Measurements from ENCODE around the gene PEX14.

The PEX14 gene

DNA sequence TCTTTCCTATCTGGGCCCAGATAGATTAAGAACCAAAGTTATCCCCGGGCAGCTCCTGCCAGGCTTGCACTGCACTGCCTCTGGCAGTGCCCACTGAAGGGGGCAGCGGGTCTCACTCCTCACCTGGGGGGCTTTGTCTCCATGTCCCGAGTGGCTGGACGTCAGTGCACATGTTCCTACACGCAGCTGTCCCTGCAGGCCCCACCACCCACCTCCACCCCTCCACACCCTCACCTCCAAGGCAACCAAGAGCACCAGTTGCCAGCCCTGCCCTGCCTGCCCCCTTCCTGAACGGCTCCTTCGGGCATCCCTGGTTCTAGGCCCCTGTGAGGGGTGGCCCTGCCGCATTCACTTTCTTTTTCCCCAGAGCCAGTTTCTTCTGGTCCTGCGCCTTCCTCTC, 147.2 kb downstream of the PEX14 start:
- TF ChIP-seq MYC (IDR thresholded peaks at IDR 0.05; ENCODE audit: low read depth, low read length), result no peak
- no peak for DNase-seq (ENCODE audit: low read depth)
- no peak overlapping the region for H3K4me3 ChIP-seq (ENCODE audit: low read depth, low read length)

DNA sequence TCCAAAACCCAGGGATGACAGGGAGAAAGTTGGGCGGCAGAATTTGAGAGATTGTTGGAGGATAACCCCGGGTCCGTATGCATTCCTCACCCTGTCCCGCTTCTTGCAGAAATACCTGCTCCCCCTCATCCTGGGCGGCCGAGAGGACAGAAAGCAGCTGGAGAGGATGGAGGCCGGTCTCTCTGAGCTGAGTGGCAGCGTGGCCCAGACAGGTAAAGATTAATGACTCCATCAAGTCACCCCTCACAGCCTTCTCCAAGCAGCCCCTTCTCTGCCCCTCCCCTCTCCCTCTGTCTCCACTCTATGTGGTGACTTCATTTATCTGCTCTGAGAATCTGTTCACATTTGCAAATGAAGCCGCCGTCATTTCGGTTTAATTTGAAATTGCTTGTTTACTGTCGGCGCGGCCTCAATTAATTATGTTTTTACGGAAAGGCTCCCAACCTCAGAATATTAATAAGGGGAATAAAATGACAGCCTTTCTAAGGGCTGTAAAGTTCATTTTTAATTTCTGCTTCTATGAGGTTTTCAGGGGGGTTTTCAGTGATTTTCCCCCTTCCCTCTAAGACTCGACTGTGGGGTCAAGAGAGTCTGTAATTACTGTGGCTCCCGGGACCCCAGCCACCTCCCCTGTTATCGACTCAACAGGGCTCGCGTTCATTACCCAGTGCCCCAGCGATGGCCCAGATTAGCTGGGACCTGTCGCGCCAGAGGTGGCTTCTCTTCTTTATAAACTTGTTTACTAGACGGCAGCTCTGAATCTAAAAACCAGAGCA, 148.3 kb downstream of the PEX14 start:
- no peak overlapping the region for H3K4me3 ChIP-seq (ENCODE audit: low read depth, low read length)
- TF ChIP-seq POLR2A (IDR thresholded peaks at IDR 0.05; ENCODE audit: extremely low read depth, insufficient read length) (no peak), MYC (IDR thresholded peaks at IDR 0.05; ENCODE audit: low read depth, low read length) (no peak)
- TF ChIP-seq, protein P1, sequence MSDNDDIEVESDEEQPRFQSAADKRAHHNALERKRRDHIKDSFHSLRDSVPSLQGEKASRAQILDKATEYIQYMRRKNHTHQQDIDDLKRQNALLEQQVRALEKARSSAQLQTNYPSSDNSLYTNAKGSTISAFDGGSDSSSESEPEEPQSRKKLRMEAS (IDR thresholded peaks at IDR 0.05; ENCODE audit: low read depth, low read length), result no peak
- TF ChIP-seq, protein P2, sequence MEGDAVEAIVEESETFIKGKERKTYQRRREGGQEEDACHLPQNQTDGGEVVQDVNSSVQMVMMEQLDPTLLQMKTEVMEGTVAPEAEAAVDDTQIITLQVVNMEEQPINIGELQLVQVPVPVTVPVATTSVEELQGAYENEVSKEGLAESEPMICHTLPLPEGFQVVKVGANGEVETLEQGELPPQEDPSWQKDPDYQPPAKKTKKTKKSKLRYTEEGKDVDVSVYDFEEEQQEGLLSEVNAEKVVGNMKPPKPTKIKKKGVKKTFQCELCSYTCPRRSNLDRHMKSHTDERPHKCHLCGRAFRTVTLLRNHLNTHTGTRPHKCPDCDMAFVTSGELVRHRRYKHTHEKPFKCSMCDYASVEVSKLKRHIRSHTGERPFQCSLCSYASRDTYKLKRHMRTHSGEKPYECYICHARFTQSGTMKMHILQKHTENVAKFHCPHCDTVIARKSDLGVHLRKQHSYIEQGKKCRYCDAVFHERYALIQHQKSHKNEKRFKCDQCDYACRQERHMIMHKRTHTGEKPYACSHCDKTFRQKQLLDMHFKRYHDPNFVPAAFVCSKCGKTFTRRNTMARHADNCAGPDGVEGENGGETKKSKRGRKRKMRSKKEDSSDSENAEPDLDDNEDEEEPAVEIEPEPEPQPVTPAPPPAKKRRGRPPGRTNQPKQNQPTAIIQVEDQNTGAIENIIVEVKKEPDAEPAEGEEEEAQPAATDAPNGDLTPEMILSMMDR (IDR thresholded peaks at IDR 0.05; ENCODE audit: low read depth, low read length), result no peak
- DNase-seq (ENCODE audit: low read depth), result no peak

DNA sequence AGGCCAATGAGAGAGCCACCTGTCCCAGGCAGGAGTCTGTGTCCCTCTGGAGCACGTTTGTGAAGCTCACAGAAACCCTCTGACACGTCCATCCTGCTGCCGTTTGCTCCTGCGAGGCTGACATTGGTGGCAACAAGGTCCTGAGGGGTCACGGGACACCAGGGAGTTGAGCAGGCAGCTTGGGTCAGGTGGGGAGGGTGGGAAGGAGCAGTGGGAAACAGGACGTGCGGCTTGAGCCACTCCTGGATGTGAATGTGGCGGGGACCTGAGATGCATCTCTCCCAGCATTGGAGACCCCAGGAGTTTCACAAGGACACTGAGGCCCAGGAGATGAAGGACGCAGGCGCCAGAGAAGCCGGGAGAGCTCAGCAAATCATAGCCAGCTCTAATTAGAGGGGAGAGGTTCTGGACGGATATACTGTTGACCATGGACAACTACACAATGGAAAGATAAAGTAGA, 149.0 kb downstream of the PEX14 start:
- TF ChIP-seq, protein P2 (IDR thresholded peaks at IDR 0.05; ENCODE audit: low read depth, low read length), result no peak
- no peak for TF ChIP-seq POLR2A (IDR thresholded peaks at IDR 0.05; ENCODE audit: extremely low read depth, insufficient read length)
- no peak for TF ChIP-seq MYC (IDR thresholded peaks at IDR 0.05; ENCODE audit: low read depth, low read length)
- TF ChIP-seq, protein P1 (IDR thresholded peaks at IDR 0.05; ENCODE audit: low read depth, low read length), result no peak
- H3K4me3 ChIP-seq (ENCODE audit: low read depth, low read length), result no peak overlapping the region
- no peak for DNase-seq (ENCODE audit: low read depth)

DNA sequence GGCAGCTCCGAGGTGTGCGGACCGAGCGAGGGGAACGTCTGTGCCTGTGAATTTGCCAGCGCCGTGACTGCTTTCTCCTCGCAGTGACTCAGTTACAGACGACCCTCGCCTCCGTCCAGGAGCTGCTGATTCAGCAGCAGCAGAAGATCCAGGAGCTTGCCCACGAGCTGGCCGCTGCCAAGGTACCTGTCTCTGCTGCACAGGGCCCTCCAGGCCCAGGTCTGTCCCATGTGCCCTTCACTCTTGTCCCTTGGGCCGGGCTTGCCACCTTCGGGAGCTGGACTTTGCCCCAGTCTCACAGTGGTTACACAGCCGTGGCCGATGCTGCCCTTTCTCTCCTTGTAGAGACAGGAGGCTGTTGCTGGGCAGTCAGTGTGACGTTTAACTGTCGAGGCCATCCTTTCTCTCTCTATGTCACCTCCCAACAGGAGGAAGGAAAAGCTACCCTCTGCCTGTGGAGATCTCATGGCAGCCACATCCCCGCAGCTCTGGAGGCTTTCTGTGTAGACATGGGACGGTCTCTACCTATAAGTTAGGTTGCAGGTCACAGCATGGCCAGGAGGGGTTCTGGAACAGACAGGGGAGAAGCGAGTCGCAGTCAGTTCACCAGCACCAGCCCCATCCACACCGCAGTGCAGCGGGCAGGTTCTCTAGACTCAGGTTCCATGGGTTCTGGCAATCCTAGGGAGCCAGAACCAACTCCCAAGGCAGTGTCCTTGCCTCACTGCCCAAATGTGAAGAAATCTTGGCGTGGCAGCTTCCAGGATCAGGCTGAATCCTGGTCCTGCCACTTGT, 149.7 kb downstream of the PEX14 start:
- DNase-seq (ENCODE audit: low read depth), result no peak
- TF ChIP-seq, protein P1 (IDR thresholded peaks at IDR 0.05; ENCODE audit: low read depth, low read length), result no peak
- TF ChIP-seq MYC (IDR thresholded peaks at IDR 0.05; ENCODE audit: low read depth, low read length), result no peak
- TF ChIP-seq, protein P2 (IDR thresholded peaks at IDR 0.05; ENCODE audit: low read depth, low read length), result no peak
- no peak for TF ChIP-seq POLR2A (IDR thresholded peaks at IDR 0.05; ENCODE audit: extremely low read depth, insufficient read length)
- H3K4me3 ChIP-seq (ENCODE audit: low read depth, low read length), result no peak overlapping the region

DNA sequence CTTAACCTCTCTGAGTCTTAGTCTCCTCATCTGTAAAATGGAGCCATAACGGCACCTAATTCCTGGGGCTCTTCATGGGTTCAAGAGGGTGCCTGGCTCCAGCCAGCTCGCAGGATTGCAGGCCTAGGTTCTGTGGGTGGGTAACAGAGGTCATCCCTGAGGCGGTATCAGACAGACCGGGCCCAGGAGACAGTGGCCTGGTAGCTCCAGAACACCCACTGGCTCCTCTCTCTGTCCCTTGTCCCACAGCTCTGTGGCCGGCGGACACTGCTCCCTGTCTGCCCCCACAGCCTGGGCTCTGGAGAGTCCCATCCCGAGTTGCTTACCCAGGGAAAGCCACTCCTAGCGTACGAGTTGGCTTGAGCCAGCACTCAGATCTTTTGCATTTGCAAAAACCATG, 150.3 kb downstream of the PEX14 start:
- no peak overlapping the region for H3K4me3 ChIP-seq (ENCODE audit: low read depth, low read length)
- DNase-seq (ENCODE audit: low read depth), result no peak
- no peak for TF ChIP-seq MYC (IDR thresholded peaks at IDR 0.05; ENCODE audit: low read depth, low read length)
- TF ChIP-seq POLR2A (IDR thresholded peaks at IDR 0.05; ENCODE audit: extremely low read depth, insufficient read length), result no peak
- TF ChIP-seq, protein P1 (IDR thresholded peaks at IDR 0.05; ENCODE audit: low read depth, low read length), result no peak
- TF ChIP-seq, protein P2 (IDR thresholded peaks at IDR 0.05; ENCODE audit: low read depth, low read length), result no peak

DNA sequence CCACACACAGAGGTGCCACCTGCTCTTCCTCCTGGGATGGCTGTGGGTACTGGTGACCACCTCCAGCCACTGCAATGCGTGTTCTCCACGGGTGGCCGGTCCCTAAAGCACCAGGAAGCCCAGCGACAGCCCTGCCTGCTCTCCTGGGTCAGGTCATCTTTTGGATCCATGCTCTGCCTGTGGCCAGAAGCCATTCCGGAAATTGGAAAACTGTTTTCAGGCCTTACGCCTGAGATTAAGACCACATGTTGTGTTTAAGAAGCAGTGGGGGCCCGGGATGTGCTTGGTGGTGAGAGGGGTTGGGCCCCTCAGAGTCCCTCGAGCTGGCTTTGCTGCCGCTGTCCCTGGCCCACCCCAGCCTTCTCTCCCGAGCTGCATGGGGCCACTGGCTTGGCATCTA, 150.8 kb downstream of the PEX14 start:
- TF ChIP-seq, protein P1 (IDR thresholded peaks at IDR 0.05; ENCODE audit: low read depth, low read length), result no peak
- TF ChIP-seq, protein P2 (IDR thresholded peaks at IDR 0.05; ENCODE audit: low read depth, low read length), result no peak
- no peak for TF ChIP-seq MYC (IDR thresholded peaks at IDR 0.05; ENCODE audit: low read depth, low read length)
- TF ChIP-seq POLR2A (IDR thresholded peaks at IDR 0.05; ENCODE audit: extremely low read depth, insufficient read length), result no peak
- no peak for DNase-seq (ENCODE audit: low read depth)
- no peak overlapping the region for H3K4me3 ChIP-seq (ENCODE audit: low read depth, low read length)
